Activated CD4-positive, alpha-beta T cell treated with anti-CD3 and anti-CD28 coated beads for 1 hour (primary cell): ENCODE results near the gene DNAH1.
A peak's percentile ranks its signal among the peaks of the same experiment; 100 is the strongest.
"Not testable (repeated sequence)": the region's sequence is repeated elsewhere in the genome, so short reads cannot be mapped to it uniquely, and the experiment has no call there.

Experiments used
- DNase-seq: peaks from one replicate; pipeline ENCODE4 v3.0.0-alpha.2; 2020

DNAH1 gene

DNA sequence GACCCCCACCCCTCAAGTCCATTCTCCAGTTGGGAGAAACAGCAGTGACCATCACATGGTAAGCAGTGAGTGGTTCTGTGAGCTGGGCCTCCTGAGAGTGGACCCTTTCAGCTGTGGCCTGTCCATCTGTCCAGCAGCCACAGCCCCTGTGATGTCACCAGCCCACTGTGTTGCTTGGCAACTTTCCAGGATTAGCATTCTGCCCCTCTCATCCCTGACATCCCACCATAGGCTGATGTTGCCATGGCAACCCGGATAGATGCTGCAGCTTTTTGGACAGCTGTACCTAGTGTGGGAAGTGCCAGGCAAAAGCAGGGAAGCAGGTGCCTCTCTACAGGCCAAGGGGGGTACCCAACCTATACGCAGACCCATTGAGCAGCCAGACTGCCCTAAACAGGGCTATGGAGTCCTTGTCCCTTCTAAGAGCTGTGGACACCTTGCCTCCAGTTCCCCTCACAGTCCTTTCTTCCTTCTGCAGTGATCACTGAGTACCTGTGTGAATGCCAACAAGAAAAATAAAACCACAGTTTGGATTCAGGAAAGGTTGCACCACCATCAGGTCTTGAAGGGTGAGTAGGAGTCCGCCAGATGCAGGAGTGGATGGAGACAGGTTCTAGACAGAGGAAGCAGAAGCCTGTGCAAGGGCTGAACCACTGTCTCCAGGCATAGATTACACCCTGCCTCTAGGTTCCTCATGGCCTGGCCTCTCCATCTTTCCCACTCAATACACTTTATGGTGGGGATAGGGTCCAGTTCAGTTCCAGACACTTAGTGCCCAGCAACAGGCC is at the start of gene DNAH1:
Gene DNAH1 (plus strand): TSS at position 343 of the 788 bp plus-strand sequence. CDS start 6,124 bp downstream, outside the sequence.
- no peak for DNase-seq

DNA sequence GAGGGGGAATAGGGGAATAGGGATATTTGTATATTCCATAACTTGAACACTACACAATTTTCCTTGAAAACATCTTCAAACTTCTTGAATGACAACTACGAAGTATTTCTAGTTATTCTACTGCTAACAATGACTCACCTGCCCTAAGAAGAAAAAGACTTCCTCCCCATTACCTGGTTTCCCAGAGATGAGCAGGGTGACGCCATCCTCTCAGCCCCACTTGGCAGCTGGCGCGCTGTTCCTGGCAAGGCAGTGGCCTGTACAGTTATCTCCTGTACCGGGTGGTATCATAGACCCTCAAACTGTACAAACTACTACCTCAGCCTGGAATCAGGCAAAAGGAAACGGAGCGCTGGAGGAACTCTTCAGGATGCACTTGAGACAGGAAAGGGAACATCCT is 48.1 kb upstream of the DNAH1 start:
- DNase-seq, result no peak

DNA sequence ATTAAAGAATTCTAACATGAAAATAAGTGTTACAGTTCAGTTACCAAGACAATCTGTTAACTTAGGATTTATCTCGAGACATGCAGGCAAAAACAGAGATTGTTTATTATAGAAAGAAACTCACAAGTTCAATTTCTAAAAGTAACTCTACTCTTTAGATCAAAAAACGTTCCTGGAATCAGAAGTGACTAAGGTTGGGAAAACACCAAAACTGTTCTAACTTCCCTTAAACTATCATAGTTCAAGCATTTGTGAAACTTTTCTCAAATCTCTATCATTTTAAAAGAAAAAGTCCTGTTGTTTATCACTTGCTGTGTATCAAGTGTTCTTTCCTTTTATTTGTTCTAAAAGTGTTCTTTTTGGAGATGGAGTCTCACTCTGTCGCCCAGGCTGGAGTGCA is 46.3 kb upstream of the DNAH1 start:
- DNase-seq, result no peak

DNA sequence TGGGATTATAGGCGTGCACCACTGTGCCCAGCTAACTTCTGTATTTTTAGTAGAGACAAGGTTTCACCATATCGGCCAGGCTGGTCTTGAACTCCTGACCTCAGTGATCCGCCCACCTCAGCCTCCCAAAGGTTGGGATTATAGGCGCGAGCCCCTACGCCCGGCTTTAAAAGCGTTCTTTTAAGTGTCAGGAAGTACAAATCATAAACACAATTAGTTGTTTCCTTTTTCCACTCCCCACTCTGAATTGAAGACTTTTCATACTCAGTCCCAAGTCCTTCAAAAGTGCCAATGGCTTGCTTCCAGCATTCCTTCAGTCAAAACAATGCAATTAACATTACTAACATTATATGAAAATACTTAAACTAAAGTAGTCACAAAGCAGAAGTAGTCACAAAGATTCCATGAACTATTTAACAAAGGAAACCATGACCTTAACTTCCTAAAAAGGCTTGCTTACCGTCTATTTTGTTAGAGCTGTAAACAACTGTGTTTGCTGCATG is 45.8 kb upstream of the DNAH1 start:
- no peak for DNase-seq

DNA sequence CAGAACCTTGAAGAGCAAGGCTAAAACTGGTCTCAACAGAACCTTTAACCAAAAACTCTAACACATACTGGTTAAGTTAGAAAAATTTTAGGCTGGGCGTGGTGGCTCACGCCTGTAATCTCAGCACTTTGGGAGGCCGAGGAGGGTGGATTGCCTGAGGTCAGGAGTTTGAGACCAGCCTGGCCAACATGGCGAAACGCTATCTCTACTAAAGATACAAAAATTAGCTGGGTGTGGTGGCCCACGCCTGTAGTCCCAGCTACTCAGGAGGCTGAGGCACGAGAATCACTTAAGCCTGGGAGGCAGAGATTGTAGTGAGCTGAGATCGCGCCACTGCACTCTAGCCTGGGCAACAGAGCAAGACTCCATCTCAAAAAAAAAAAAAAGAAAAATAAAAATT is 43.9 kb upstream of the DNAH1 start:
- not testable (repeated sequence) for DNase-seq

DNA sequence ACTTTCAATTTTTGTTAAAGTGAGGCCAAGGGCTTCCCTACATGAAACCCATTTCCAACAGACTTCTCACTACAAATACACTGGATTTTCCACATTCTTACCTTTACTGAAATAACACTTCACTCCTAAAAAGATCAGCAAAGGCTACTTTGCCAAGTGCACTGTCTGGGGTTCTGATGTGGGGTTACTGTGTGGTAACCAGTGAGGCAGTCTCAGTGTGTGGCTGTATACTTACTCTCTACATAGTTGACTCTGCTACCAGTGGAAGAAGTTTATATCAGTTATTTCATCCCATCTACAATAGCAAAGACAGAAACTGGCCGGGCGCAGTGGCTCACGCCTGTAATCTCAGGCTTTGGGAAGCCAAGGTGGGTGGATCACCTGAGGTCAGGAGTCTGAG is 43.3 kb upstream of the DNAH1 start:
- no peak for DNase-seq

DNA sequence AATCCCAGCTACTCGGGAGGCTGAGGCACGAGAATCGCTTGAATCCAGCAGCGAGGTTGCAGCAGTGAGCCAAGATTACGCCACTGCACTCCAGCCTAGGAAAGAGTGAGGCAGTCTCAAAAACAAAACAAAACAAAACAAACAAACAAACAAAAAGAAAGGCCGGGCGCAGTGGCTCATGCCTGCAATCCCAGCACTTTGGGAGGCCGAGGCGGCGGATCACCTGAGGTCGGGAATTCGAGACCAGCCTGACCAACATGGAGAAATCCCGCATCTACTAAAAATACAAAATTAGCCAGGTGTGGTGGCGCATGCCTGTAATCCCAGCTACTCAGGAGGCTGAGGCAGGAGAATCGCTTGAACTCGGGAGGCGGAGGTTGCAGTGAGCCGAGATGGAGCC is 41.3 kb upstream of the DNAH1 start:
- DNase-seq, result not testable (repeated sequence)

DNA sequence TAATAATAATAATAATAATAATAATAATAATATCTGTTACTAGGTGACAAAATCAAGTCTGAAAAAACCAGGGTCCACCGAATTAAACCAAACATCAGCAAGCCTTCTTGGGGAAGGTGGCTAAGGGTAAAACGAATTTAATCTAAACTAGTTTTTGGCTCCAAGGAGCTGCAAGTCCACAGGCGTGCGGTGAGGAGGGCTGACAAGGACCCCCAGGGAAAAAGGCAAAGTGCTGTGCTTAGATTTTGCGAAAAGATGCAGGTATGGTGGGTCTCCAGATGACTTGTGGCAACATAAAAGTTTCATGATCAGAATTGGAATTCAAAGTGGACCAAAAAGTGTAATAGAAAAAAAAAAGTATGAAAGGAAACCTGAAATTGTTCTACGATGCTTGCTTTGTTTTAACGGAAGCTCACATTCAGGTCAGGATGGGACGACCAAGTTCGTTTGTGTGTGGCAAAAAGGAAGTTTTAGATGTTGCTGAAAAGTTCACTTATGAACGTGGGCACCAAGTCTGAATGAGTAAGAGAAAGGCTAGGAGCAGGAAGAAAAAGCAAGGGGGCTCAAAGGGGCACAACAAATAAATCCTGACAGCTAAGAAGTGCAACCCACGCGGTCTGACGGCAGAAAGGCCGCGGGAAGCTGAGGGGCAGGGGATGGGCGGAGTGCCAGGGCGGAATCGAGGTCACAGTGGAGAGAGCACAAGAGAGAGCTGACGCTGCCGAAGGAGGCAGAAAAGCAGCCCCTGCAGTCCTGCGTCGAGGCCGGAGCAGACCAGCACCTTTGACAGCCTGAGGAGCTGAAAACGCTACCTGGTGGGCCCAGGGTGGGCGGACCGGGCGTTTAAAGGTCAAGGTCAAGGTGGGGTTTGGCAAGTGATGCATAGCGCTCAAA is 38.8 kb upstream of the DNAH1 start:
- DNase-seq, result peak; percentile 48

DNA sequence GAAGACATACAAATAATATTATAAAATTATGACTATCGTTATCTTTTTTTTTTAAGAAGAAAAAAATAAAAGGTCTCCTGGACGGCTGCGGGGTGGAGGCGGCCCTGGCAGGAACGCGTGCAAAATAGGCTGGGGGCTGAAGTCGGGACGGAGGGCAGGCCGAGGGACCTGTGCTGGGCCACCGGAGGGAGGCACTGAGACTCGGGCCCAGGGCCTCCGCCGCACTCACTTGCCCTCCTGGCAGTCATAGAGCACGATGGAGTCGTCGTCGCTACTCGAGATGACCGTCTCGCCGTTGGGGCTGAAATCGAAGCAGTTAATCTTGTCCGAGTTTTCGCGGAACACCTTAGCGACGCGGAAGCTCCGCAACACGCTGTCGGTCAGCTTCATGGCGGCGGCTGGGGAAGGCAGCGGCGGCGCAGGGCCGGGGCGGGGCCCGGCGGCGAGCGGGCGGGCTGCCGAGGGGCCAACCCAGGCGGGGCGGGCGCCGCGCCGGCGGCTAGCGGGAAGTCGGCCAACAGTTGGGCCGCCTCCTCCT is 38.1 kb upstream of the DNAH1 start:
- no peak for DNase-seq

DNA sequence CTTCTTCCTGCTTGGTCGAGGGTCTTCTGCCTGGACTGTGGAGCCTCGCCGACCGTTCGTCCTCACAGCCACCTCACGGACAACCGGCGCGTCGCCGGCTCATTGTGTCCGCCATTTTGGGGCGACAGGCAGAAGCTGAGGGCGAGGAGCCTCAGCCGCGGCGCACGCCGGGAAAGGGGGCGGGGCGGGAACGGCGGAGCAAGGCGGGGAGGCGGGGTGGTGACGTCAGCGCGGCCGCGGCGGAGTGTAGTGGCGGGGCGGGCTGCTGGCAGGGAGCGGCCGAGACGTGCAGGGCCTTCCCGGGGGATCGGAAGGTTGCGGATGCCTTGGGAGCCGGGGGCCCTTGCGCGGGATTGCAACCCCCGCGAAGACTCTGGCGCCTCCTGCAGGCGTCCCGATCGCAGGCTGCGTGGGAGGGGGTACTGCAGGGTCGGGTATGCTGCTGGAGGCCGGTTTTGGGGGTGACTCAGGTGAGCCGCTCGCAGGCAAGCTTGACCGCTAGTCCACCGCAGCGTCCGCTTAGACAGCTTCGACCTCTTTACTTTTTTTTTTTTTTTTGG is 37.5 kb upstream of the DNAH1 start, which contains the start of gene WDR82:
Gene WDR82 (minus strand): TSS at position 140 of the 560 bp plus-strand sequence. CDS start 288 bp downstream, outside the sequence.
- peak; percentile 94 for DNase-seq

DNA sequence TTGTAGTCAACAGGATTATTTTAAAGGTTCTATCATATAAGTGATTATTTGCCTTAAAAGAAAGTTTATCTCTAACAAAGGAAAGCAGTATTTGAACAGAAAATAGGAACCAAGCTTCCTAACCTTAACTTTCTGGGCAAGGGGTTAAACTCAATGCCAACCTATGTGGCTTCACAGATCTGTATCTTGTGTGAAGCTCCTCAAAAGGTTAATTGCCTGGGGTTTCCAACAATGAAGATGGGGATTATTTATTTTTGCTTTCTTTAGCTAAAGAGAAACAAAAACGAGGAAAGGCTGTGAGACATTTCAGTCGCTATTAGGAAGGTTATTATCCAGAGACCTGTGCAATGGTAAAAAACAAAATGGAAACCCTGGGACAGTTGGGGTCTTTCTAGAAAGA is 36.5 kb upstream of the DNAH1 start:
- DNase-seq, result no peak

DNA sequence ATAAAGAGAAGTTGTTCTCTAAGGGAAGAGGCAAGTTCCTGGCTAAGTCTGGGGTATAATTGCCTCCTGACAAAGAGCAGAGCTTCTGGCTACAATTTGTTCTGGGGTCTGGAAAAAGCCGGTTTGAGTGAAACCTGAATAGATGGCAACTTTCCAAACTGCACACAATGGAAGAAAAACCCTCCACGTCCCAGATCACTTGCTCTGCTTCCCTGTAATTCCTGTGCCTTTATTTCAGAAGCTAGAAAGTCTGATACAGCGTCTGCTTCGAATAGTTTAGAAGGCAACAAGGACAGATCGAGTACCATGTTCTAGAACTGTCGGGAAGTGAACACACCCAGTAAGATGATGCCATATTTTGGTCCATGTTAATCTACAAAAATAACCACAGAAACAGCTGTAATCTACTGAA is 36.1 kb upstream of the DNAH1 start:
- DNase-seq, result no peak

DNA sequence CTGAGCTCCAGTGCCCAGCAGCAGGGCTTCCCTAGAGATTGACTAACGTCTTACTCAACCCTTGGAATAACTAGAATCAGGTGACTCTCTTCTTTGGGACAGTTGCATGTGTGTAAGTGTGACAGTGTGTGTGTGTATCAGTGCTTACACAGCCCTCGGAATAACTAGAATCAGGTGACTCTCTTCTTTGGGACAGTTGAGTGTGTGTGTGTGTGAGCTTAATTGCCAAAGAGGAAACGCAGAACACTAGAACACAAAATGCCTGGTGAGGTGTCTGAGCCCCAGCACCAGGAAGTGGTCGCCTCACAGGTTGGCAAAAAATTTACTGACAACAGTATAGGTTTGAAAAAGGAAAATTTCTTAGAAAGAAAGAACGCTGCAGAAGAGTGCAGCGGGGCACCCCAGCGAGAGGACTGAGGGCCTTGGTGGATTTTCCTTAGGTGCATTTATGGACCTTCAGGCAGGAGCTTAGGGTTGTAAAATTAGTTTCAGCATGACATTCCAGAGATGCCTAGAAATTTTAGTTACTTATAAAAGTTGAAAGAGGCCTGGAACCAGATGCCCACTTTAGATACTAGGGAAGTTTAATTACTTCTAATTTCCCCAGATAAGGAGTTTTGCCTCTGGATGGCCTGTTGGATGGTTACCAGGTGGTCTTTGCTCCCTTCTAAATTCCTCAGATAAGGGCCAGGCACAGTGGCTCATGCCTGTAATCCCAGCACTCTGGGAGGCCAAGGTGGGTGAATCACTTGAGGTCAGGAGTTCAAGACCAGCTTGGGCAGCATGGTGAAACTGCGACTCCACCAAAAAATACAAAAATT is 33.9 kb upstream of the DNAH1 start:
- DNase-seq, result no peak

DNA sequence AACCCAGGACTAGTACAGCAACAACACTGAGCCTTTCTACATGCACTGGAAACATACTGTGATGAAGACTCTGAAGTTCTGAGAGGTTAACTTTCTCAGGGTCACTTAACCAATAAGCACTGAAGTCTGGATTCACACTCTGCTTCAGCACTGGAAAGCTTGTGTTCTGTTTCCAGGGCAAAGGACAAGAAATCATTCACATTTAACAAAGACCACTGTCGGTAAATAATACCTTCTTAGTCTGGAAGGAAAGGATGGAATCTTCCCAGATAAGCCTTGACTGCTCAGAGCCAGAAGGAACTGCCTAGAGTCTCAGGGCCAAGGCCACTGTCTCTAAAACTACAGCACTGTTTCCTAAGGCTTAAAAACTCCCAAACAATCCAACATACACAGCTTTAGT is 32.8 kb upstream of the DNAH1 start:
- DNase-seq, result no peak

DNA sequence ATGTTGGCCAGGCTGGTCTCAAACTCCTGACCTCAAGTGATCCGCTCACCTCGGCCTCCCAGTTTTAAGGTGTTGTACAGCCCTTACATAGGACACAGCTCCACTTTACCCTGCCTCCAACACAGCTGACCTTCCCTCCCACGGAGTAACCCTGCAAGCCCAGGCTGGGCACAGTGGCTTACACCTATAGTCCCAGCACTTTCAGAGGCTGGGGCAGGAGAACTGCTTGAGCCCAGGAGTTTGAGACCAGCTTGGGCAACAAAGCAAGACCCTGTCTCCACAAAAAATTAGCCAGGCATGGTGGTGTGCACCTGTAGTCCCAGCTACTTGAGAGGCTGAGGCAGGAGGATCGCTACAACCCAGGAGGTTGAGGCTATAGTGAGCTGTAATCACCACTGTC is 32.1 kb upstream of the DNAH1 start:
- not testable (repeated sequence) for DNase-seq

DNA sequence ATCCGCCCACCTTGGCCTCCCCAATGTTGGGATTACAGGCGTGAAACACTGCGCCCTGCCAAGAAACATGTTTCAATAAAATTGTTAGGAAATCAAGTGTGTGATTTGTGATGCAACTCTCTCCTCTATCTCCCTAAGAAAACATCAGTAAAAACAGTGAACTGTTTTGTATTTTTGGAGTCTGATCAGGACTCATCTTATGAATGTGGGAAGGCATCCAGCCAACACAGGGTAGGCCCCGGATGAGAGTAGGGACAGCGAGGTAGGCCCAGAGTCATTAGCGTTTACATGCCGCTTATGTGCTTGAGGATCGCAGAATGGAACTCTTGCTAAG is 29.4 kb upstream of the DNAH1 start:
- DNase-seq, result no peak

DNA sequence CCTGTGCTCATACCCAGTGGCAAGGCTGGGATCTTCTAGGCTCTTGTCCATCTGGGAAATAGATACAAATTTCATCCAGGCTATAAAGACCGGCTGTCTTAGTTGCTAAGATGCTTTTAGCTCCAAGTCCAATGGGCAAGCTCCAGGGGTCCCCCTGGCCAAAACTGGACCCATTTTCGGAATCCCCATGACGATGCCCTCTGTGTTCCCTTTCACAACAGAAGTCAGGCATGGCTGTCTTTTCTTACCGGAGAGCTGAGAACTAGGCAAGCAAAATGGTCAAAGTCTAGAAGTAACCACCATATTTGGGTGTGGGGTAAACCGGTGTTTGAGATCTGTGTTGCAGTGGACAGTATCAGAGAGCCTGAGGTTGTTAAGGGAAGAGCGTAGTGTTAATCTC is 27.4 kb upstream of the DNAH1 start:
- no peak for DNase-seq

DNA sequence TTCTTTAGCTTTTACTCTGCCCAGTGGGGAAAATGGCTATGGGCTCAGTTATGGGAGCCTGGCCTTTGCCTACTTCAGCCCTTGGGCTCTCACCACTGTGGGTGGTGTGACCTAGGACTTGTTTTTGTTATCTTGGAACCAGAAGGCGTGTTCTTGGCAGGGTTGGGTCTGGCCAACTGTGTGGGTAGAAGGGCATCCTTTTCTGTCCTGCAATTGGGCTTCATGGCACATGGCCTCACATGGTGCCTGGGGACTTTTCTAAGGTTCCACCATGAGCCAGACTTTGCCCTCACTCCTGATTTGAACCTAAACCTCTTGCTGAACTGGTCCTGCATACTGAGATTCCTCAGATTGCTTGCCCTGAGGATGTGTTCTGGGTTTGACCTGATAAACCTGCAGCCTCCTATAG is 26.8 kb upstream of the DNAH1 start:
- DNase-seq, result no peak

DNA sequence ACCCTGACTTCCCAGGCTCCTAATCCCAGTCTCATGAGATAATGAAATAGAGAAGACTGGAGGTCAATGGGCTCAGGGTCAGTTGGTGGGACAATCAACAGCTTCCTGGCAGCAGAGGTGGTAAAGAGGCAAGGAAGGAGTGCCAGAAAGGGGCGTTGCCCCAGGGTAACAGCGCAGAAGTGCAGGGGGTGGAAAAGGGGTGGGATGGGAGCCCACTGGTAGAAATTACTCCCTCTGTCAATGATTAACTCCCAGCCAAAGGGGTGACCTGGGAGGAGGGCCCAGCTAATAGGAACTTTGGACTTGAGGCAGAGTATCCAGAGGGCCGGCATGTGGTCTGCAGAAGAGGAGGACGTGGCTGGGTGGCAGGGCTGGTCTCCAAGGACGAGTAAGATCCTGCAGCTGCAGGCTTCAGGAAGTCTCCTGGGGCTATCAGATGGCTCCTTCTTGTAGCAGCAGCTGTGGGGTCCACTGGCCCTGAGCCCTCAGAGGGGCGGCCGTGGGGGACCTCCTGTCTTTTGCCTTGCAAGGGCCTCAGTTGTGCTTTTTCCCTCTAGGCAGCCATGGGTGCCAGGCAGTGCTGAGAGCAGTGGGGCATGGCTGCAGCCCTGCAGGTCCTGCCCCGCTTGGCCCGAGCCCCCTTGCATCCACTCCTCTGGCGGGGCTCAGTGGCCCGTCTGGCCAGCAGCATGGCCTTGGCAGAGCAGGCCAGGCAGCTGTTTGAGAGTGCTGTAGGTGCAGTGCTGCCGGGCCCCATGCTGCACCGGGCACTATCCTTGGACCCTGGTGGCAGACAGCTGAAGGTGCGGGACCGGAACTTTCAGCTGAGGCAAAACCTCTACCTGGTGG is 26.1 kb upstream of the DNAH1 start:
- DNase-seq, result no peak

DNA sequence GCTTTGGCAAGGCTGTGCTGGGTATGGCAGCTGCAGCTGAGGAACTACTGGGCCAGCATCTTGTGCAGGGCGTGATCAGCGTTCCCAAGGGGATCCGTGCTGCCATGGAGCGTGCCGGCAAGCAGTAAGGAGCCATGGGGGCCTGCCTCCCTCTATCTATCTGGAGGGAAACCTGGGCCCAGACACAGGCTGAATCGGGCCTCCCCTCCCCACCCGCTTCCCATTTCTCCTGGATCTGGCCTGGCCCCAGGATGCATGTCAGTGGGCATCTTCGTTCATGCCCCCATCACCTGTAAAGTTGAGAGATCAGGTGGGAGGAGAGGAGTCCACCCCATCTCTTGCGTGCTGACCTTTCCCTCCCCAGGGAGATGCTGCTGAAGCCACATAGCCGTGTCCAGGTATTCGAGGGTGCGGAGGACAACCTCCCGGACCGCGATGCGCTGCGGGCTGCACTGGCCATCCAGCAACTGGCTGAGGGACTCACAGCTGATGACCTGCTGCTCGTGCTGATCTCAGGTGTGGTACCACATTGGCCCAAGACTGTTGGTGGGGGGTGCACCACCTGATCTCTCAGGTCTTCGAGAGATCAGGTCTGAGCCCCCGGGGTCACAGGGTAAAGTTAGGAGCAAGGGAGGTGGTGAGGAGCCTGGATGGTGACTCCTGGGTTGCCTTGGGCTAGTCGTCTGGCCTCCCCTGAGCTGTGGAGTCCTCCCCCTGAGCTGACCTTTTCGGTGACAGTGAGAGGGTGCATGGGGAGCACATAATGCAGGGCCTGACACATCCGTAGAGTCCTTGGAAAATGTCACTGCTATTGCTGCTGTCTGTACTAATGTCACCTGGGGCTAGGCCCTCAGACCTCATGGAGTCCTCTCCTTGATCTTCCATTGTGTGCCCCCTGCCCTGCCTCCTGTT is 25.3 kb upstream of the DNAH1 start:
- DNase-seq, result no peak
